Subcutaneous adipose tissue (tissue), 4 donors: ENCODE data around the gene KPNA1. TPM values are rescaled to one million over a fixed set of nuclear protein-coding genes. Genes with fewer than 3 reads are reported as not detected.

Source experiments
- total RNA-seq, 4 donors: library from RNA; depleted of rRNA; stranded (reverse); fragments of >200 nt; gene quantifications; one replicate each; pipeline ENCODE4 v1.1.0, GENCODE V29; 2016
- TF ChIP-seq, protein P1 (sequence below): fragments of 450-650 bp; IDR thresholded peaks from one replicate; pipeline ENCODE4 v1.5.1; 2016; ENCODE audit warnings: low read depth, mild to moderate bottlenecking, control low read depth, antibody characterized with exemption, moderate library complexity

The KPNA1 gene
- total RNA-seq, 4 donors from 2014 or later: 35.9 to 54.8 (median 42.4) TPM

DNA sequence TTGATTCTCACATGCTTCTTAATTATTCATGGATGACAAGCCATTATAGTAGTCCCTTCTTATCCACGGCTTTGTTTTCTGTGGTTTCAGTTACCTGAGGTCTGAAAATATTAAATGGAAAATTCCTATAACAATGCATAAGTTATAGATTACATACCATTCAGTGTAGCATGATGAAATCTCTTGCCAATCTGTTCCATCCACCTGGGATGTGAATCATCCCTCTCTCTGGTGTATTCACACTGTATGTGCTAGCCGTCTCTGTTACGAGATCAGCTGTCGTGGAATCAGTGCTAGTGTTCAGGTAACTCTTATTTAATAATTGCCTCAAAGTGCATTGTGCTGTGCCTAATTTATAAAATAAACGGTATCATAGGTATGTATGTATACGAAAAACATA, 104.1 kb downstream of the KPNA1 start:
- TF ChIP-seq, protein P1, sequence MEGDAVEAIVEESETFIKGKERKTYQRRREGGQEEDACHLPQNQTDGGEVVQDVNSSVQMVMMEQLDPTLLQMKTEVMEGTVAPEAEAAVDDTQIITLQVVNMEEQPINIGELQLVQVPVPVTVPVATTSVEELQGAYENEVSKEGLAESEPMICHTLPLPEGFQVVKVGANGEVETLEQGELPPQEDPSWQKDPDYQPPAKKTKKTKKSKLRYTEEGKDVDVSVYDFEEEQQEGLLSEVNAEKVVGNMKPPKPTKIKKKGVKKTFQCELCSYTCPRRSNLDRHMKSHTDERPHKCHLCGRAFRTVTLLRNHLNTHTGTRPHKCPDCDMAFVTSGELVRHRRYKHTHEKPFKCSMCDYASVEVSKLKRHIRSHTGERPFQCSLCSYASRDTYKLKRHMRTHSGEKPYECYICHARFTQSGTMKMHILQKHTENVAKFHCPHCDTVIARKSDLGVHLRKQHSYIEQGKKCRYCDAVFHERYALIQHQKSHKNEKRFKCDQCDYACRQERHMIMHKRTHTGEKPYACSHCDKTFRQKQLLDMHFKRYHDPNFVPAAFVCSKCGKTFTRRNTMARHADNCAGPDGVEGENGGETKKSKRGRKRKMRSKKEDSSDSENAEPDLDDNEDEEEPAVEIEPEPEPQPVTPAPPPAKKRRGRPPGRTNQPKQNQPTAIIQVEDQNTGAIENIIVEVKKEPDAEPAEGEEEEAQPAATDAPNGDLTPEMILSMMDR: no peak

DNA sequence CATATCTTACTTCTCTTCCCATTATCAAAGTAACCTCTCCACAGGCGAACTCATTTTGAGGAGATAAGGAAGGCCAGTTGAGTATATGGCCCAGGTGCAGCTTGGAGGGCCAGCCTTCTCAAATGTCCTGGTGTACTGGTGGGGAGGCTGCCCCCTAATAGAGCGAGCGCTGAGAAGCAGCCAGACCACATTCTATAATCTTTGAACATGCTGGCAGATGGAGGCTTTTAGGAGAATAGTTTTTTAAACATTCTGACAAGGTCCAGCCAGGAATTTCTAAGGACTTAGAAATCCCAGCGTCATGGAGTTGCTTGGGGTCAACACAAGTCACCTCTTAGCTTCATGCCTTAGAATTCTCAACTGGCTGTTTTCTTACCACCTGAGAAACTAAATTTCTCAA, 104.6 kb downstream of the KPNA1 start:
- TF ChIP-seq, protein P1: no peak

DNA sequence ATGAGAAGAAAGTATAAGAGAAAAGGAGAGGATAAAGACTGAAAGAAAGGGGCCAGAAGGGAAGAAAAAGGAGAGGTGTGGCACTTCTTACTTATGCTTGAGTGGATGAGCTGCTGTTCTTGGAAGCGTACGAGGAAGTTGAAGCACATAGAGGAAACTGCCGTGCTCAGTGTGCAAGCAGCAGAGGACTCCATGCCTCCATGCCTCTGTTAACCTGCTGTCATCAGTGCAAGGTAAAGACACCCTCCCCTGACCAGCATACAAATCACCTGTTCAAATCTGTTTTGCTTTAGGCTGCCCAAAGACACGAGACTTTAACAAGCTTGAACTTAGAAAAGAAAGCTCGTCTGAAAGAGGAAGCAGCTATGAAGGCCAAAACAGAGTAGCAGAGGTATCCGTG, 105.3 kb downstream of the KPNA1 start:
- TF ChIP-seq, protein P1: no peak

DNA sequence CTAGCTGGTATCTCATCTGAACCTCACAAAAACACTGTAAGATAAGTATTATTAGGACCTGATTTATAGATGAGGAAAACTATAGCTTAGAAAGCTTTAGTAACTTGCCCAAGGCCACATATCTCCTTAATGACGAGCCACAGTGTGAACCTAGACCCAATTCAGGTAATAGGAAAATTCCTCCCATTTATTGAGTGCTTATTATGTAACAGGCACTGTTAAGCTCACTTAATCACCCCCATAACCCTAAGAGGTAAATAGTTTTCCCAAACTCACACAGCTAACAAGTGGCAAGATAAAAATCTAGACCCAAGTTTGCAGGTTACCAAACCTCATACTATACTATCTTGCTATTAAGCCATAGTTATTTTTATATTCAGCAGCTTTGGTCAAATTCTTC, 106.8 kb downstream of the KPNA1 start:
- TF ChIP-seq, protein P1: no peak

DNA sequence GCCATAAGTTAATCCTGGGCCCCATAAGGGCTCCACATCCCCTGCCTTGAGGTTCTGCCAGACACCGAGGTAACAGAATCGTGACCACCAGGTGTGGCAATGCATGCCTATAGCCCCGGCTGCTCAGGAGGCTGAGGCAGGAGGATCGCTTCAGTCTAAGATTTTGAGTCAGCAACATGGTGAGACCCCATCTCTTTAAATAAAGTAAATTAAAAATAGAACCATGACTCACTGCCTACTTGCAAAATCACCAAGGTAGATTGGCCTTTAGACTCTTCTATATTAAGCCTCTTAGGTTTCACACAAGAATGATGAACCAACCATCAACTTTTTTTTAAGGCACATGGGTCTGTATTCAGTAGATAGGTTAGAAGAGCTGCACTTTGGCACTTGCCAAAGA, 108.5 kb downstream of the KPNA1 start:
- TF ChIP-seq, protein P1: no peak

DNA sequence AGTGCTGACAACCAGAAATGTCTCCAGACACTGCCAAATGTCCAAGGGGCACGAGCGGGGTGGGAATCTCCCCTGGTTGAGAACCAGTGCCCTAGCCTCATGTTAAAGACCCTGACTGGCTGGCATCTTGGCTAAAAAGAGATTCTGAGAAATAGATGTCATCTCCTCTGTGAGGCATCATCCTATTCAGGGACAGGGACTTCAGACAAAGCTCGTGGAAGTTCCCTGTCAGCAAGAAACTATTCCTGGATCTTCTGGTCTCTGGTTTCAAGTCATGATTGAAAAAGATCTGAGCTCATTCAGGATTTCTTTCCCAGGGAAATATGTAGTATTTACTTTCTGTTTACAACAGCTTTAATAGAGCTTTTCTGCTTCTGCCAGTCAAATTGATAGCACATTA, 109.7 kb downstream of the KPNA1 start:
- TF ChIP-seq, protein P1: no peak

DNA sequence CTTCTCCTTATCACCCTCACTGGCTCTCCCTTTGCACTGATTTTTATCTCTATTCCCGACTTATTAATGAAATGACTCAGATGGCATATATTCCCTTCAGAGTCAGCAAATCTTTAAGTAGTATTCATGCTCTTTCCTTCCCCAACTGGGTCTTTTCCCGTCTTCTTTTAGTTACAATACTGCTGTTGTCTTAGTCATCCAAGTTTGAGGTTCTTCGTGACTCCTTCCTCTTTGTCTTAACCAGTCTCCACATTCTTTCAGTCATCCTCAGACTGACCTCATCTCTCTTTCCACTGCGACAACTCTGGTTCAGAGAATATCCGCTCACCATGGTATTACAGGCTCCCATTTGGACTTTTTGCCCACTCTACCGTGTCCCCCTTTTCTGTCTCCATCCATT, 111.2 kb downstream of the KPNA1 start:
- TF ChIP-seq, protein P1: no peak
